Measurements from ENCODE around the gene EFNA5. TPM values are rescaled to one million over a fixed set of nuclear protein-coding genes. Genes with fewer than 3 reads are reported as not detected.

EFNA5 gene
- total RNA-seq, 1 experiment from 2014 or later: 5.9 TPM

DNA sequence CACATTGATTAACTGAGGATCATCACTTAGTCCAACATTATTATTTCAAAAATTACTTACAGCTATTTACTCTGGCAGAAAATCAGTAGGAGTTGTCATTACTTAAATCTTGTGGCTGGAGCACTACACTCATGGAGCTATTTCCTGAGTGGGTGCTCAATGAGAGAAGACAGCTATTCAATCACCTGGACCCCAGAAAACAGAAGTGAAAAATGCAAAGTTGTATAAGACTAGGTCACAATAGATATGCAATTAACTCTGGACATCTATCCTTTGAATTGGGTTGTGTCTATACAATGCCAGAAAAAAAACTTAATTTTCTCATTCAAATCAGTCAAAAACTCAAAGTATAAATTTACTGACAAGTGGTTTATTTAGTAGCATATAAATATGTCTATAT, 340.9 kb downstream of the EFNA5 start:
- no peak for DNase-seq (ENCODE audit: low spot score)

Data from HT-29 (cell line).